HG03460 (cell line): ENCODE data around the gene CHRNA3.

Experiments
- ATAC-seq: cut with Tn5 transposase; IDR thresholded peaks from one replicate; pipeline ENCODE4 v1.9.1; 2021; ENCODE audit not compliant: unreplicated experiment

The CHRNA3 gene

GRCh38 chr15:78636378-78636859, 15.6 kb upstream of the CHRNA3 start:
- ATAC-seq, result no peak

DNA sequence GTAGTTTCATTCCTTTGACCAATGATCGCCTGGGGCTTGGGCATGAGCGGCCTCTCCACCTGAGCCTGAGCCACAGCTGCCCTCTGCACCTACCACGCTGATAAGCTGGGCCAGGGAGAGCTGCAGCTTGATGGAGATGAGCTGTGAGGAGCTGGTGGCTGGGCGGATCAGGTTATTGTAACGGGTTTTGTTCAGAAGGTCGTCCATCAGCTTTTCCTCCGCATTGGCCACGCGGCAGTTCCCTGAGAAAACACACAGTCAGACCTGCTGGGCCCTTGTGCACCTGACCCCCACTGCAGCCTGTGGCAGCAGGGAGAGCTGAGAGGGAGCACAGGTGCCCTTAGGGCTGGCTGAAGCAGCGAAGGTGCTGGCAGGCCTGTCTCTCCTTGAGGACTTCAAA, 14.6 kb upstream of the CHRNA3 start:
- no peak for ATAC-seq

DNA sequence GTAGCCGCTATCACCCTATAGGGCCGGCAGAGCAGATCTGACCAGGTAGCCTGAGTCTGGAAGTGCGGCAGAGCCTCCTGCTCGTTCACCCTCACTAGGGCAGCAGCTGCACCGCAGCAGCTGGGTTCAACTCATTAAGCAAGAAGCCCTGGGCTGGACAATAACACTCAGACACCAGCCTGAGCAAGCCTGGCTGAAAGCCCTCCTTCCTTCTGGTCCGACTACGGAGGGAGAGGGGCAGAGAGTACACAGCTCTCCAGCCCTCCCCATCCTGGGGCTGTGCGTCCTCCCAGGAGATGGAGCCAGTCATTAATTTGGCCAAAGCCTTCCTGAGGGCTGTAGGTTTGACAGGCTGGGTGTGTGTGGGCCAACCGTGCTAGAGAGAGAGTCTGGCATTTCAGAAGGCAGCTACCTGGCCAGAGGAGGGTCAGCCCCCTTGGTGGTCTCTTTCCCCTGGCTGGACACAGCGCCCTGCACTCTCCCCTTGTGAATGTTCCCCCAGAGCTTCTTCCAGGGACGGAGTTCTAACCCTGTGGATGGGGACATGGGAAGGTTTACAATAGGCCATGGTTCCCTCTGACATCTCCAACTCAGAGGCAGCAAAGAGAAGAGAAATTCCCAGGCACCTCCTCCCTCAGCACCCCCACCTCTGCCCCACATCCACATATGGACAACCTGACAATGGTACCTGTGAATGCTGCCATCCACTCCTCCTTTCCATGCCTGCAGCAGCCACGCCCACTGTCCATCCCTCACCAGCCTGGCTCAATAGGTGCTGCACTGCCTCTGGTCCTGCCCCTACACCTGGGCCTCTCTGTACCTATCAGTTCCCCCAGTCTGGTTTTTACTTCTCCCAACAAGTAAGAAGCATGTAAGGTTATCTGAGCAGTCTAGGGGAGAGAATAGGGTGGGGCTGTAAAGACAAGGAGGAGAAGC, 13.7 kb upstream of the CHRNA3 start:
- ATAC-seq, result no peak

GRCh38 chr15:78633348-78633747, 12.6 kb upstream of the CHRNA3 start:
- no peak for ATAC-seq

DNA sequence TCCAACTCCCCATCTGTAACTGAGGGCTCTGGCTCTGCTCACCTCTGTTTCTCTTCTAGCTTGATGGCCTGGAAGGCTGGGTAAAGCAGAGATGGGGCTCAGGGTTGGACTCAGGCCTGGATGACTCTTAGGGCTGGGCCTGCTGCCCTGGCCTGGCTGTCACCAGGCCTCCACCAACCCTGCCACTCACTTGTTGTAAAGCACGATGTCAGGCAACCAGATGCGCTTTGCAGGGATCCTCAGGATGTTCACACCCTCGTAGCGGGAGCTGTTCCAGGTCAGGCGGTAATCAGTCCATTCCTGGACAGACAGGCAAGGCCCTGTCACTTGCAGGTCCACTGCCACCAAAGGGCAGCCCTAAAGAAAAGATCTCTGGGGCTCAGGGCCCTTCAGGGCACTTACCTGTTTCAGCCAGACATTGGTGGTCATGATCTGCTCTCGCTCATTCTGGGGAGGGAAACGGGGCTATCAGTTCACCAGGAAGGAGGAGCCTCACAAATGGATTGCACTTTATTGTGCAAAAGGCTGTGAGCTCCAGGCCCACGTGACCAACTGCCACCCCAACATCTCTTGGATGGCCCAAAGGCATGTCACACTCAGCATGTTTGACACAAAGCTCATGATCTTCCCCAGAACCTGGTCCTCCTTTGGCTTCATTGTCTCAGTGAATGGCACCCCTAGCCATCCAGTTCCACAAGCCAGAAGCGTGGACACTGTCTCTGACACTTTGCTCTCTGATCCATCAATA, 10.3 kb upstream of the CHRNA3 start:
- ATAC-seq, result no peak

GRCh38 chr15:78629716-78630065, 8.9 kb upstream of the CHRNA3 start:
- ATAC-seq, result no peak

- no peak for ATAC-seq
Measured at GRCh38 chr15:78629031-78629715, 8.4 kb upstream of the CHRNA3 start.

- no peak for ATAC-seq
Measured at GRCh38 chr15:78628227-78628626, 7.4 kb upstream of the CHRNA3 start.

GRCh38 chr15:78627348-78627747, 6.6 kb upstream of the CHRNA3 start:
- ATAC-seq, result no peak

DNA sequence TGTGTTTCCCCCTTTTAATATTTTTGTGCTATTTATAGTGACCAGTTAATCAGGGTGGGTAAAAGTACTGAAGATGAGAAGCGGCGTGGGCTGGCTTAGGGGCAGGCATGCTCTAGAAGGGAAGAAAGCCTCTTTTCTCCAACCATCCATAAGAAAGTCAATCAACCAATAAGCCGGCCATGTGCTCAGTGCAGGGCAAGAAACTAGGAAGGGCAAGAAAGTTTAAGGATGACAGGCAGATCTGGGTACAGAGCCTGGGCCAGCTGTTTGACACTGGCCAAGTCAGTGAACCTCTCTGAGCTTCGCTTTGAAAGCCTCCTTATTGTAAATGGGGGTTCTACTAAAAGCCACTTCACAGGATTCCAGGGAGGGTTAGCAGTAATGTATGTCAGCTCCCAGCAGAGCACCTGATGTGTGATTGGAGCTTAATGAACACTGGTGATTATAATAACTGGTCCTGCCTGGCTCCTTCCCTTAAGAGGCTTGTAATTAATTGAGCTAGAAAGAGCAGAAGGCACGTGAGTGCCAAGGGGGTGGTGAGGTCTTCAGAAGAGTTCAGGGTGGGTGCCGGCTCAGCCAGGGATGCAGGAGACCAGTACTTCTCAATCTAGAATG, 5.7 kb upstream of the CHRNA3 start:
- no peak for ATAC-seq

GRCh38 chr15:78625606-78626280, 4.9 kb upstream of the CHRNA3 start:
- ATAC-seq, result no peak

- no peak for ATAC-seq
Measured at GRCh38 chr15:78624651-78625590, 4.1 kb upstream of the CHRNA3 start.

DNA sequence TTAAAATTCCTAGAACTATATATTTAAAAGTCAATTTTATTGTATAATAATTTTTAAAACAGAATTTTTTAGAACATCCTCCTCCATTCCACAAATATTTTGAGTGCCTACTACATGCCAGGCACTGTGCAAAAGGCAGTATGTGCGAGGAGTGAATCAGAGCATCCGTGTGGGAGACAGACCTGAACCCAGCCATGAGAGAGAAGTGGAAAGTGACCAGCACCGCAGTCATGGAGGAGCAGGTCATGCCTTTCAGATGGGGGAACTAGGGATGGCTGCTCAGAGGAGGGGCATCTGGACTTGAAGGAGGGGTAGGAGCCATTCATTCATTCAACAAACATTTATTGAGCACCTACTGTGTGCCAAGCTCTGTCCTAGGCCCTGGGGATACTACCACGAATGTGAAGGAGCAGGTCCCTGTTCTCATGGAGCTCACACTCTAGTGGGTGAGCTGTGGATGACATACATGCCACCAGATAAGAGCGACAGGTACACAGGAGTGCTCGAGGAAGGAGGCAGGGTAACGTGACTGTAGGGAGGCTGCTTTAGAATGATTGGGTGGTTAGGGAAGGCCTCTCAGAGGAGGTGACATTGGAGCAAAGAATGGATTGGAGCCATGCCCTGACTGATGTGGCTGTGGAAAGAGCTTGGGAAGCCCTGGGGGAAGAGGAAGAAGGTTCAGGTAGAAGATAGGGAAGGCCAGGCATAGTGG, 3.1 kb upstream of the CHRNA3 start:
- ATAC-seq, result no peak

GRCh38 chr15:78621810-78622402, 1.1 kb upstream of the CHRNA3 start:
- ATAC-seq, result no peak

GRCh38 chr15:78620021-78620526, 722 bp downstream of the CHRNA3 start:
- no peak for ATAC-seq

- ATAC-seq, result no peak
Measured at GRCh38 chr15:78619022-78619950, 1.5 kb downstream of the CHRNA3 start.

DNA sequence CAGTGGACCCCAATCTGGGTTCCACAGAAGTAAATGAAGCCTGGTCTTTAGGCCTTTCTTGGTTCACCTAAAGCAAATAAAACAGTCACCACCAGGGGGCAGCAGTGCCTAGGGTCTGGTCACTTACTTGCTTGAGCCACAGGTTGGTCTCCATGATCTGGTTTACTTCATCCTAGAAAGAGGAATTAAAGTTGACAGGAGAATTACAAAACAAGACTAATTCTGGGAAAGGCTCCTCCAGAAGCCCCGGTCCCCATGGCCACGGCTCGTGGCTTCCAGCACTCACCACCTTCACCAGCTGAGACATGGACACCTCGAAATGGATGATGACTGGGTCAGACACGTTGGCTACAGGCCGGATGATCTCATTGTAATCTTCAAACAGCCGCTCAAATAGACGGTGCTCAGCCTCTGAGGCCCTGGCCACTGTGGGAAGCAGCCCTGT, 2.3 kb downstream of the CHRNA3 start:
- no peak for ATAC-seq
